HEK293T (cell line): ENCODE data around the gene FBP2.

ENCODE experiments used
- ARNT ChIP-seq: fragments of 450-650 bp; IDR thresholded peaks from 2 replicates; pipeline ENCODE4 v1.6.1; 2017; ENCODE audit warnings: mild to moderate bottlenecking
- BHLHE40 ChIP-seq: fragments of 450-650 bp; IDR thresholded peaks from 2 replicates; pipeline ENCODE4 v1.6.1; 2016; ENCODE audit warnings: mild to moderate bottlenecking, moderate library complexity, borderline replicate concordance
- ELF4 ChIP-seq: fragments of 450-650 bp; IDR thresholded peaks from 2 replicates; pipeline ENCODE4 v1.6.1; 2017; ENCODE audit warnings: antibody characterized with exemption
- FOXA1 ChIP-seq: fragments of 450-650 bp; IDR thresholded peaks from 2 replicates; pipeline ENCODE4 v1.6.1; 2016; ENCODE audit warnings: mild to moderate bottlenecking
- FOXK2 ChIP-seq: fragments of 450-650 bp; IDR thresholded peaks from 2 replicates; pipeline ENCODE4 v1.6.1; 2016; ENCODE audit warnings: mild to moderate bottlenecking
- FOXM1 ChIP-seq: fragments of 450-650 bp; IDR thresholded peaks from 2 replicates; pipeline ENCODE4 v1.6.1; 2017; ENCODE audit warnings: mild to moderate bottlenecking, borderline replicate concordance
- HDGF ChIP-seq: fragments of 450-650 bp; IDR thresholded peaks from 2 replicates; pipeline ENCODE4 v1.6.1; 2017; ENCODE audit warnings: antibody characterized with exemption, borderline replicate concordance
- PKNOX1 ChIP-seq: fragments of 450-650 bp; IDR thresholded peaks from 2 replicates; pipeline ENCODE4 v1.6.1; 2016
- SP1 ChIP-seq: fragments of 450-650 bp; IDR thresholded peaks from 2 replicates; pipeline ENCODE4 v1.6.1; 2017
- SUZ12 ChIP-seq: fragments of 450-650 bp; IDR thresholded peaks from 2 replicates; pipeline ENCODE4 v1.6.1; 2016; ENCODE audit warnings: mild to moderate bottlenecking
- TARDBP ChIP-seq: fragments of 450-650 bp; IDR thresholded peaks from 2 replicates; pipeline ENCODE4 v1.6.1; 2016

- TF ChIP-seq SP1, result no peak
- no peak for TF ChIP-seq SUZ12
- no peak for TF ChIP-seq PKNOX1
- no peak for TF ChIP-seq FOXM1
- TF ChIP-seq ELF4, result no peak
- no peak for TF ChIP-seq BHLHE40
- TF ChIP-seq HDGF, result no peak
- TF ChIP-seq TARDBP, result no peak
- no peak for TF ChIP-seq FOXK2
- TF ChIP-seq FOXA1, result no peak
- TF ChIP-seq ARNT, result no peak
Measured at GRCh38 chr9:94627287-94627686, 33.7 kb upstream of the FBP2 start.
